Skin epidermis (tissue), 12 donors: ENCODE data around the gene TMEM141.

Experiments
- H3K27ac ChIP-seq, 21 experiments: fragments of 200-600 bp; sonication (generic) in 11 of 21; one replicate each; pipeline ENCODE4 v1.5.0; 2020; ENCODE audit warnings: mild to moderate bottlenecking in 3 of 21, inconsistent platforms in 2 of 21, moderate library complexity in 2 of 21
- H3K4me3 ChIP-seq, 7 experiments: fragments of 200-600 bp; sonication (generic) in 2 of 7; one replicate each; pipeline ENCODE4 v1.5.0; 2020; ENCODE audit warnings: inconsistent platforms in 2 of 7, mild to moderate bottlenecking in 2 of 7, moderate library complexity in 1 of 7

TMEM141 gene

DNA sequence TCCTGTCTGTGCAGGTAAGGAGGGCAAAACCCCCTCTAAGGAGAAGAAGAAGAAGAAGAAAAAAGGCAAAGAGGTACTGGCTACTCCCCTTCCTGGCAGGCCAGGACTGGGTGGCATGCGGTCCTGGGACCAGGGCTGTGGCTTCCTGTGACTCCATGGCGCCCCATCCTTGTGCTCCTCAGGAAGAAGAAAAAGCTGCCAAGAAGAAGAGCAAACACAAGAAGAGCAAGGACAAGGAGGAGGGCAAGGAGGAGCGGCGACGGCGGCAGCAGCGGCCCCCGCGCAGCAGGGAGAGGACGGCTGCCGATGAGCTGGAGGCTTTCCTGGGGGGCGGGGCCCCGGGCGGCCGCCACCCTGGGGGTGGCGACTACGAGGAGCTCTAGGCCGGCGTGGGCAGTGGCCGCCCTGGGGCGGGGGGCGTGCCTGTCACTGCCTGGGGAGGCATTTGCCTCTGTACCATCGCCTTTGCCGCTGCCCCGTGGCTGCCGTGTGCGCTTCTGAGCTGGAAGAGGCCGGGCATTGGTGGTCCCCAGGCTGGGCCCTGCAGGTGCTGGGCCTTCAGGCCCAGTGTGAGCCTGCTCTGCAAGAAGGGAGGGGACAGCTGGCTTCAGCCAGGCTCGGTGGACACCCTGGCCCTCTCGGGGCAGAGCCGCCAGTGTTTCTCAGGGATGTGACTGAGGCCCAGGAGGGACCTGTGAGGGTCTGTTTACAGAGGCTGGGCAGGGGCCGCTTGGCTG, 49.2 kb downstream of the TMEM141 start:
- H3K27ac ChIP-seq, result peak overlapping the region in 1 of 21 experiments; percentile 27
- H3K4me3 ChIP-seq, result no peak overlapping the region

DNA sequence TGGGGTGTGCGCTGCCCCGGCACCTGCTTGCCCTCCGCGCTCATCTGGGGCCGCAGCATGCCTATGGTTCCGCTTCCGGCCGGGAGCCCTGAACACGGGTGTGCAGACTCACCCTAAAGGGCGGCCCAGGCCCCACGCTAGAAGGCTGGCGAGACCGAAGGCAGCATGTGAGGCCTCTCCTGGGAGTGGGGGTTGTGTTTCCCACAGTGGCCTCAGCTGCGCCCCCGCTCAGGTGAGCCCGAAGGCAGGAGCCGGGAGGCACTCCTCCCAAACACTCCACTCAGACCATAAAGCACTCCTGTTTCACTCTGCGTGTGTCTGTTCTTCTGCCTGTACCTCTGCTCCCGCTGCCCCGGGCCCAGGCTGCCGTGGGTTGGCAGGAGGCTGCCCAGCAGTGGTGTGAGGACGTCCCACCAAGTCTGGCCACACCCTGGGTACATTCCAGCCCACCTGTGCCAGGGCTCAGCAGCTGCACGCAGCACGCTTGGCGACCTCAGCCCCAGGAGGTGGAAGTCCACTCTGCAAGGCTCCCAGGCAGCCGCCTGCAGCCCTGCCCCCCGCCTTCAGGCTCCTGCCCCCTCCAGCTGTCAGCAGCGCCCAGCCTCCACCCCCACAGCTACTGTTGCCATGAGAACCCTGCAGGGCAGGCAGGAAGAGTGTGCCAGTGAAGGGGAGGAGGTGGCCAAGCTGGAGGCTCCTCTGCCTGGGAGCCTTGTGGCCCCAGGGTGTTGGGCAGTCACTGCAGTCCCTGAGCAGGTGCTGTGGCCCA, 49.9 kb downstream of the TMEM141 start:
- Histone ChIP-seq H3K4me3 (no peak overlapping the region), H3K27ac (peak overlapping the region in 3 of 21 experiments; percentile 2 to 29 (median 27))

GRCh38 chr9:136841646-136842379, 50.7 kb downstream of the TMEM141 start:
- H3K4me3 ChIP-seq, result peak overlapping the region in 5 of 7 experiments; percentile 35 to 52 (median 44)
- peak overlapping the region in 2 of 21 experiments; percentile 50 to 64 for H3K27ac ChIP-seq

- H3K4me3 ChIP-seq, result peak within 1 kb of the TSS; percentile 20 to 52 (median 43)
- H3K27ac ChIP-seq, result peak within 1 kb of the TSS in 10 of 21 experiments; percentile 0 to 64 (median 32)
Measured at GRCh38 chr9:136842380-136842948, 51.3 kb downstream of the TMEM141 start, which contains the start of gene AJM1. Gene AJM1 (plus strand): TSS chr9:136842478. CDS start chr9:136844415, 1,937 bp downstream.
